Activated T-helper 1 cell treated with anti-CD3 and anti-CD28 coated beads, Interleukin-2, amount 50 U/mL, for 16 hours (primary cell): ENCODE measurements around the gene ZBTB16.

ENCODE experiments used
- DNase-seq, 2 donors: peaks; one replicate each; pipeline ENCODE4 v3.0.0-alpha.2; 2020; ENCODE audit warnings: low read depth in 1 of 2, low spot score in 1 of 2

Gene ZBTB16

GRCh38 chr11:114063149-114063828, 3.8 kb downstream of the ZBTB16 start:
- no peak for DNase-seq

DNA sequence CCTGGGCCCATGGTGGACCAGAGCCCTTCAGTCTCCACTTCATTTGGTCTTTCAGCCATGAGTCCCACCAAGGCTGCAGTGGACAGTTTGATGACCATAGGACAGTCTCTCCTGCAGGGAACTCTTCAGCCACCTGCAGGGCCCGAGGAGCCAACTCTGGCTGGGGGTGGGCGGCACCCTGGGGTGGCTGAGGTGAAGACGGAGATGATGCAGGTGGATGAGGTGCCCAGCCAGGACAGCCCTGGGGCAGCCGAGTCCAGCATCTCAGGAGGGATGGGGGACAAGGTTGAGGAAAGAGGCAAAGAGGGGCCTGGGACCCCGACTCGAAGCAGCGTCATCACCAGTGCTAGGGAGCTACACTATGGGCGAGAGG, 4.3 kb downstream of the ZBTB16 start:
- DNase-seq, result no peak

DNA sequence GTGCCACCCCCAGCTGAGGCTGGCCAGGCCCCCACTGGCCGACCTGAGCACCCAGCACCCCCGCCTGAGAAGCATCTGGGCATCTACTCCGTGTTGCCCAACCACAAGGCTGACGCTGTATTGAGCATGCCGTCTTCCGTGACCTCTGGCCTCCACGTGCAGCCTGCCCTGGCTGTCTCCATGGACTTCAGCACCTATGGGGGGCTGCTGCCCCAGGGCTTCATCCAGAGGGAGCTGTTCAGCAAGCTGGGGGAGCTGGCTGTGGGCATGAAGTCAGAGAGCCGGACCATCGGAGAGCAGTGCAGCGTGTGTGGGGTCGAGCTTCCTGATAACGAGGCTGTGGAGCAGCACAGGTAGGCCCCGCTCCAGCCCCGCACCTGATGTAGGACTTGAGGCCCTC, 4.7 kb downstream of the ZBTB16 start:
- DNase-seq, result no peak

DNA sequence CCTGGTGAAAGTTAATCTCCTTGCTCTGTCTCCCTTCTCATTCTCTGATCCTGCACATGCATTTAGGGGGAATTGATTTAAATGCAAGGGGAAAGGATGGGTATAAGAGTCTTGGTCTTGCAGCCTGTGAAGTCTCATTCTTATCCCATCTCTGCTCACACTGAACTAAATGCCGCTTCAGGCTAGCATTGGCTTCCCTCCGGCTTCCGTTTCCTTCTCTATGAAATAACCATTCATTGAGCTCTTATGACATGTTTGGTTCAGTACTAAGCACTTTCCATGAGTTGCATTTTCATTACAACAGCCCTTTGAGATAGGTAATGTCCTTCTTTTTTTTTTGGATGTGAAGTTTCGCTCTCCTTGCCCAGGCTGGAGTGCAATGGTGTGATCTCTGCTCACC, 5.6 kb downstream of the ZBTB16 start:
- no peak for DNase-seq

DNA sequence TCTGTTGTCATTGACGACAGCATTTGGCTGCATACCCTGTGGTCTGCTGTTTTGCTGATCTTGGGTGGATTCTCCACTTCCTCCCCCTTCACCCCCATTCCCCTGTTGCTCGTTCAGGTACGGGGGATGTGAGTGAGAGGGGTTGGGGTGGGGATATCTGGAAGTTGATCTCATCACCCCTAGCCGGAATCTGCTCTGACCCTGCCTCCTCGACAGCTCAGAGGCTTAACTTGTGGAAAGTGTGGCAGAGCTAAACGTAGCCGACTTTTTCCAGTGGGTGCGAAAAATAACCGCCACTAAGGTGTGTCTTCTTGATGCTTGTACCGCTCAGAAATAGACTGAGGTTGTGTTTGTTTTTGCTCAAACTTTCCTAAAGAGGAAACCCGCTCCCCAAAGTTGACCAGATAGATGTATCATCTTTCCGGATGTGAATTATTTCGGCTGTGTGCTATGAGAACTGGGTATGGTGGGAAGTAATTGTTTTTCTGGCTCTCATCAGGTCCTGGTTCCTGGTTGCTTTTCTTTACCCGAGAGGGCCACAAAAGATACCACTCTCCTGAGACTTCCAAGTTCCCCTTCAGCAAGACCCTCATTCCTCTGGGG, 6.6 kb downstream of the ZBTB16 start:
- no peak for DNase-seq

DNA sequence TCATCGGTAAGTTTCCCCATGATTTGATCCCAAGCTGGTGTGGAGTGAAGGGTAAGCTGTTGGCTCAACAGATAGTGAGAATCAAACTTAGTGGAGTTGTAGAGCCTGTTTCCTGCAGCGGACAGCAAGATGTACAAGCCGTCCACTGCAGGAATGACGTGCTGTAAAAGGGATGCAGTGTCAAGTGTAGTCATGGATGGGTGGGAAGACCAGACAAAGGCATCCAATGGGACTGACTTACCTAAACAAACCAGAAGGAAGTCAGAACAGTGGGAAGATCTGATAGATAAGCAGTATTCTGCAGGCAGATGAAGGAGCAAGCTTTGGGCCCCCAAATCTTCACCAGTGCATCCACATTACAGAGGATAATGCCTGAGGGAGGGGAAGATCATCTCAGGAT, 8.8 kb downstream of the ZBTB16 start:
- no peak for DNase-seq

DNA sequence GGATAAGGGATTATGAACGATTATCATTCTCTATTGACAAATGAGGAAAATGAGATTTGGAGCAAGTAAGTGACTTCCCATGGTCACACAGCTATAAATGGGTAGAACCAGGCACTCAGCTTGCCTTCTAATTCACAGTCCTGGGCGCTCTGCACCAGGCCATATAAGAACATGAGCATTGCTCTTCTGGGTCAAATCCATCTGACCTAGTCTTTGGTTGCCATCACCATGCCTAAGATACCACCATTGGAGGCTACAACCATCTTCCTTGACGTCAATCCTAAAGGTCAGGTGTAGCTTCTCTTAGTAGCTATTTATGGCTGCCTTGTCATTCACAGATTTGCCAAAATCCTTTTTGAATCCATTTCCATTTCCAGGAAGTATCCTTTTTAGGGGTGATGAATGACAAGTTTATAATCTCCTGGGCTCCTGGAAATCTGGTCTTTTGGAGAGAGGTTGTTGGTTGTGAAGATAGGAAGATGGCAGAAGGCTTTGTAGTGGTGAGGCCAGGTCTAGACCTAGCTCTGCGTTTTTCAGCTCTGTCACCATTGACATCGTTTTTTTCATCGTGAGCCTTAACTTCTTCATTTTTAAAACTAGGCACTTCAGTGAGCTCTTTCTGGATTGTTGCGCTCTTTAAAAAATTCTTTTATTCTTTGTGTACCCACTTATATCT, 11.1 kb downstream of the ZBTB16 start:
- DNase-seq, result no peak

GRCh38 chr11:114073007-114073827, 13.7 kb downstream of the ZBTB16 start:
- DNase-seq, result no peak

- no peak for DNase-seq
These were observed 14.4 kb downstream of the ZBTB16 start for GRCh38 chr11:114073828-114074381.

GRCh38 chr11:114074546-114075343, 15.2 kb downstream of the ZBTB16 start:
- DNase-seq, result no peak

DNA sequence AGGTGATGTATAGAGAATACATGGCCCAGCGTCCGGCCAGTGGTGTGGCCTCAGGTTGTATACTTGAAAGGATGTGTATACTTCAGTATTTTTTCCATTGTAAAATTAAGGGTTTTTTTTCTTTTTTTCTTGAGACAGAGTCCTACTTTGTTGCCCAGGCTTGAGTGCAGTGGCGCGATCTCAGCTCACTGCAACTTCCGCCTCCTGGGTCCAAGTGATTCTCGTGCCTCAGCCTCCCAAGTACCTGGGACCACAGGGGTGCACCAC, 15.8 kb downstream of the ZBTB16 start:
- DNase-seq, result no peak

DNA sequence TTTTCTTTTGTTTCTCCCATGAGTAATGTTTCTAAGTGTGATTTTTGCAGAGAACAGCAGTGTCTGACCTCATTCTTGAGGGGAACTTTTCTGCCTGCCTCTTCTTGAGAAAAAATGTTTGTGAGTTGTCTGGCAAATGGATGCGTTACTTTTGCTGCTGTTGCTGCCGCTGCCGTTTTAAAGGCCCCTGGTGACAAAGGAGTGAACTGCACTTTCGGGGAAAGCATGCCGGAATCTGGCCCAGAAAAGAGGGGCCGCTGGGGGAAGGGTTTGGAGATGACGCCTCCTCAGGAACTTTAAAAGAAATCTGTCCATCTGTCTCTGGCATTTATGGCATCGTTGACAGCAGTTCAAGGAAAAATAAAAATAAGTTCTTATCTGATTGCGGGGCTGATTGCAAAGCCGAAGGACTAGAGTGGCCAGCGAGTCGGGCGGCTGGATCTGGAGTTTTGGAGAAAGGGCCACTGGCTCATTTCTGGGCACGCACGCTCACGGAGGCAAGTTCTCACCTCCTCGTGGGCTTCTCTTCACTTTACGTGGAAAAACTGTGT, 16.5 kb downstream of the ZBTB16 start:
- no peak for DNase-seq

DNA sequence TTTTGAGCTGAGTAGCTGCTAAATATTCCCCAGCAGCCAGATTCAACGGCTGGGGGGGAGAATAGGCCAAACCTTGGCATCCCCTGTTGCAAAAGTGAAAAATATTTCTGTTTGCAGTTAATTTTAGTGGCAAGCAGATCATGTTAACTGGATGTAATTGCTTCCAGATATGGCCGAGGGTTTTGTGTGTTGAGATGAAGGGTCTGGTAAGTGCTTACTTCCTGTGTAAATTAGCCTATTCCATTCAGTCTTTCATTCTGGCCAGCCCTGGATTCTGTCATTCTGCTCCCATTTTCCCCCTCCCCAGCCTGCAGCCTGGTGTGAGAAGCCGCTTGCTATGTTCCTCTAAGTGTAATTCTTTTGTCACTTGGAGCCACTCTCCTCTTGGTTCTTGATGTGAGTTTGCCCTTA, 17.4 kb downstream of the ZBTB16 start:
- DNase-seq, result no peak

GRCh38 chr11:114077482-114078305, 18.2 kb downstream of the ZBTB16 start:
- no peak for DNase-seq

- DNase-seq, result no peak
These were observed 18.9 kb downstream of the ZBTB16 start for GRCh38 chr11:114078423-114078822.

DNA sequence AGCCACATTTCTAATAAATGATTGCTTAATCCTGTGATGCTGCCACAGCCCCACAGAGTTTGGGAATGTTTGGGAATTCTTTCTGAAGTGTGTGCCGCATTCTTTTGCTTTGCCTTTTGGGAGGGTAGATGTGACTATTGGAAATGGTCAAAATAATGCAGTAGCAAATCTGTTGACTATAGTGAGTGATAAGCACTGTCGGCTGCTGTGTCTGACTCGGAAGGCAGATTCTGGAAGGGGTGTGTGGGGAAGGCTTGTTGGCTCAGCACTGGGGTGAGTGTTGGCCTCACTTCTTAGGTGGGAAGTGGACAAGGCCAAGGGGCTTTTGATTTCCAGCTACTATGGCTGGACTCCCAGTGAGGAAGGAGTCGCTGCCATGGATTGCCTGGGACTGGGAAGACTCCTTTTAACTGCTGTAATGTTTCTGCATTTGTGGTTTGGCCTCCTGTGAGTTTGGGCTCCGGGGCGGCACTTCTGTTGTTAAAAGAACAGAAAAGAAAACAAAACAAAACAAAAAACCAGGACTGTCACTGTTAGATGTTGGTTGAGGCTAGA, 20.1 kb downstream of the ZBTB16 start:
- no peak for DNase-seq

DNA sequence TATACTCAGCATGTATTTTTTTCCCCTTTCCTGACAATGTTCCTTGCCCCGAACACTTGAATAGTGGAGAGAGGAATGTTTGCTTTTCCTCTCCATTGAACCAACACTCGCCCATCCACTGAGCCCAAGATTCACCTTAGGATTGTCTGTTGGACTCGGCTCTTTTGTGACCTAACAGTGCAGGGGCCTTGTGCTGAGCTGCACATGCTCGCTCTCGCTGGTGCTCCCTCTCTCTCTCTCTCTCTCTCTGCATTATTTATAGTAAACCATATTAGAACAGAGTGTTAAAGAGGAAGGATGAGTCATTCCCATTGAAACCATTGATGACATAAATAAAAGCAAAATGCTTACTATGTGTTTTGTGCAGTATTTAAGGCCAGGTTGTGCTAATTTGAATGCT, 20.7 kb downstream of the ZBTB16 start:
- DNase-seq, result no peak

DNA sequence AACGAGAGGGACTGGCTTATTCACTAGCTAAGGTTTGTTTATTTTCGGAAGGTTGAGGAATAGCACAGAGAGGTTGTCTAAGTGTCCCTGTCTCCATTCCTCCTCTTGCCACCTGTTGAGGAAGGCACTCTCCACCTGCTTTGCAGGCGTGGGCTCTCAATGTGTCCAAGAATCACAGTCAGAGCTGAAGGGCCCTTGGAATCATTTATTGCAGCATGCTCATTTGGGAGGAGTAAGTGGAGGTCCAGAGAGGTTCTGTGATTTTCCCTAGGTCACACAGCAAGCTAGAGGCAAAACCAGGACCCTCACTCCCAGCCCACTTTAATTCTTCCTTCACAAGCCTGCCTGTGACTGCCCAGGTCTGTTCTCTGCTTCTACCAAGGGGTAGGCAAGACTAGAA, 21.3 kb downstream of the ZBTB16 start:
- no peak for DNase-seq

DNA sequence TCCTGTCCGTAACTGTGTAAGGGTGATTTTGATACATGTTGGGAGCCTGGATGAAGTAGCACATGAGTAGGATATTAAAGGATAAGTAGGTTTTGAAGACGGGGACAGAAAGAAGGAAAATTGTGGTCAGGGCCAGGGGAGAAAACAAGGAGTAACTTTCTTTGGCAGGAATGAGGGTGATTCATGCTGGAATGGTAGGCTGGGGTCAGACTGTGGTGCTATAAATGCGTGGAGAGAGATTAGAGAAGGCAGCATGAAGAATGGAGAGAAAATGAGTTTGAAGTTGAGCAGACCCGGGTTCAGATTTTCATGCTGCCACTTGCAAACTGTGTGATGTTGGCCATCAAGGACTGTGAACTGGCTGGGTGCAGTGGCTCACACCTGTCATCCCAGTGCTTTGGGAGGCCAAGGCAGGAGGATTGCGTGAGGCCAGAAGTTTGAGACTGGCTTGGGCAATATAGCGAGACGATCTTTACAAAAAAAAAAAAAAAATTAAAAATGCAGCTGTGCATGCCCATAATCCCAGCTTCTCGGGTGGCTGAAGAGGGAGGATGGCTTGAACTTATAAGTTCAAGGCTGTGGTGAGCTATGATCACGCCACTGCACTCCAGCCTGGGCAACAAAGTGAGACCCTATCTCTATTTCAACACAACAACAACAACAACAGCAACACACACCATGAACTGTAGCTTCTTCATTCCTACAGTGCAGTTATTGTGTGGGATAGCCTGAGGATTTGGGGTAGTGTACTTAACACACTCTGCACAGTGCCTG, 22.3 kb downstream of the ZBTB16 start:
- no peak for DNase-seq
